Measurements from ENCODE around the gene HSP90AA1.
A peak's percentile ranks its signal among the peaks of the same experiment; 100 is the strongest.

HSP90AA1 gene

GRCh38 chr14:102066041-102066451, 20.8 kb downstream of the HSP90AA1 start:
- no peak for TF ChIP-seq TEAD4 (IDR thresholded peaks at IDR 0.05)
- no peak for TF ChIP-seq CEBPB (IDR thresholded peaks at IDR 0.05)

DNA sequence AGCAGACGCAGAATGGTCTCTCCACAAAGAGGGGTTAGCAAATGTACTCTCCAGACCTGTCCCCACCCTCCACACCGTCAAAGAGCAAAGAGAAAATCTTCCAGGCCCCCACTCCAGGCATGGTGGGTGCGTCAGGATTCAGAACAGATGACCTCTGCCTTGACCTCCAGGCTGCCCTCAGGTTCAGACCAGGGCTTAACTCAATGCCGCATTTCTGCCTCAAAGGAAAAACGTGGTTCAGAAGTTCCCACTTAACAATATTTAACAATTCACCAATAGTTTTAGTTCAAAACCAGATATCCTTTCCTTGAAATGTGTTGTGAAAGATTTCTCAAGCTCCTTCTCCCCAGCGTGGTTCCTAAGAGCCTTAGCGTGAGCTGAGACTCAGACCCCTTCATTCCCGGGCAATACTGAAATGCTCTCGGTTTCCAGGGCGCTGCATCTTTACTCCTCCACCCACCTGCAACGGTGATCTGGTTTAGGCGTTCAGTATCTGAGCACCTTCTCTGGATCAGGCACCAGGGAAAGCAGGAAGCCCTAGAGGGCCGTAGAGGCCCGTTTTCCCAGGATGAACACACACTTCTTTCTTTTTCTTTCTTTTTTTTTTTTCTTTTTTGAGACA, 22.9 kb downstream of the HSP90AA1 start:
- TF ChIP-seq YY1 (IDR thresholded peaks at IDR 0.05; ENCODE audit: low read depth), result no peak

- TF ChIP-seq CREB1 (IDR thresholded peaks at IDR 0.05; ENCODE audit: low read depth) (no peak), CEBPB (IDR thresholded peaks at IDR 0.05) (no peak), TAF1 (IDR thresholded peaks at IDR 0.05; ENCODE audit: low read depth) (no peak), MAX (IDR thresholded peaks at IDR 0.05) (peak; percentile 79), RAD21 (IDR thresholded peaks at IDR 0.05; ENCODE audit: low read depth) (peak; percentile 57), YY1 (IDR thresholded peaks at IDR 0.05; ENCODE audit: low read depth) (0 out of 2 replicates have a peak, but pooled peaks have one; percentile 13), TCF12 (IDR thresholded peaks at IDR 0.05; ENCODE audit: low read depth) (peak; percentile 32; the same call in 1 of the 2 replicates), EGR1 (IDR thresholded peaks at IDR 0.05) (no peak), ZBTB7A (IDR thresholded peaks at IDR 0.05; ENCODE audit: low read depth) (peak; percentile 60; the same call in 1 of the 2 replicates), TEAD4 (IDR thresholded peaks at IDR 0.05) (peak; percentile 74), NFIC (IDR thresholded peaks at IDR 0.05) (no peak), FOXM1 (IDR thresholded peaks at IDR 0.05; ENCODE audit: borderline replicate concordance, low read depth) (no peak), EP300 (IDR thresholded peaks at IDR 0.05; ENCODE audit: borderline replicate concordance) (no peak; the same call in 1 of the 2 replicates), REST (IDR thresholded peaks at IDR 0.05; ENCODE audit: low read depth) (no peak)
- TF ChIP-seq, protein P1, sequence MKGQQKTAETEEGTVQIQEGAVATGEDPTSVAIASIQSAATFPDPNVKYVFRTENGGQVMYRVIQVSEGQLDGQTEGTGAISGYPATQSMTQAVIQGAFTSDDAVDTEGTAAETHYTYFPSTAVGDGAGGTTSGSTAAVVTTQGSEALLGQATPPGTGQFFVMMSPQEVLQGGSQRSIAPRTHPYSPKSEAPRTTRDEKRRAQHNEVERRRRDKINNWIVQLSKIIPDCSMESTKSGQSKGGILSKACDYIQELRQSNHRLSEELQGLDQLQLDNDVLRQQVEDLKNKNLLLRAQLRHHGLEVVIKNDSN (IDR thresholded peaks at IDR 0.05), result no peak
Measured at GRCh38 chr14:102063109-102063807, 23.6 kb downstream of the HSP90AA1 start.

- TF ChIP-seq NFIC (IDR thresholded peaks at IDR 0.05) (no peak), RAD21 (IDR thresholded peaks at IDR 0.05; ENCODE audit: low read depth) (no peak), MAX (IDR thresholded peaks at IDR 0.05) (no peak), TAF1 (IDR thresholded peaks at IDR 0.05; ENCODE audit: low read depth) (no peak), EP300 (IDR thresholded peaks at IDR 0.05; ENCODE audit: borderline replicate concordance) (no peak), FOXM1 (IDR thresholded peaks at IDR 0.05; ENCODE audit: borderline replicate concordance, low read depth) (no peak), TEAD4 (IDR thresholded peaks at IDR 0.05) (no peak), TCF12 (IDR thresholded peaks at IDR 0.05; ENCODE audit: low read depth) (no peak), ZBTB7A (IDR thresholded peaks at IDR 0.05; ENCODE audit: low read depth) (no peak), CREB1 (IDR thresholded peaks at IDR 0.05; ENCODE audit: low read depth) (no peak), CEBPB (IDR thresholded peaks at IDR 0.05) (no peak), YY1 (IDR thresholded peaks at IDR 0.05; ENCODE audit: low read depth) (no peak), EGR1 (IDR thresholded peaks at IDR 0.05) (no peak), REST (IDR thresholded peaks at IDR 0.05; ENCODE audit: low read depth) (no peak)
- TF ChIP-seq, protein P1 (IDR thresholded peaks at IDR 0.05), result no peak
Measured at GRCh38 chr14:102058961-102059360, 27.9 kb downstream of the HSP90AA1 start.

DNA sequence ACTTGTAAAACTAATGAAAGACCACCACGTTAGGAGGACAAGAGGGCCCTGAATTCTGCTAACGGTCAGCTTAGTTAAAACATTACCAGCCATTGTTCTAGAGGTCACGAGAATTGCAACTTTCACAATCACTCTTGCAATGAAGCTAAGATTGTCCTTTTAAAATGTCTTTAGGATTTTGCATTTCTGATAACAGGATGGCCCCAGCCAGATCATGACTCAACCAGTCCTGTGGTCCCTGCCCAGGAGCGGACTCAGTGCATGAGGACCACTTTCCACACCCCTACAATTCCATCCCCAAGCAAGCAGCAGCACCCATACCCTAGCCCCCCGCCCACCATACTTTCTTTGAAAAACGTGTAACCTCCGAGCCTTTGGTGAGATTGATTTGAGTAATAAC, 28.7 kb downstream of the HSP90AA1 start:
- no peak for TF ChIP-seq ZBTB7A (IDR thresholded peaks at IDR 0.05; ENCODE audit: low read depth)

DNA sequence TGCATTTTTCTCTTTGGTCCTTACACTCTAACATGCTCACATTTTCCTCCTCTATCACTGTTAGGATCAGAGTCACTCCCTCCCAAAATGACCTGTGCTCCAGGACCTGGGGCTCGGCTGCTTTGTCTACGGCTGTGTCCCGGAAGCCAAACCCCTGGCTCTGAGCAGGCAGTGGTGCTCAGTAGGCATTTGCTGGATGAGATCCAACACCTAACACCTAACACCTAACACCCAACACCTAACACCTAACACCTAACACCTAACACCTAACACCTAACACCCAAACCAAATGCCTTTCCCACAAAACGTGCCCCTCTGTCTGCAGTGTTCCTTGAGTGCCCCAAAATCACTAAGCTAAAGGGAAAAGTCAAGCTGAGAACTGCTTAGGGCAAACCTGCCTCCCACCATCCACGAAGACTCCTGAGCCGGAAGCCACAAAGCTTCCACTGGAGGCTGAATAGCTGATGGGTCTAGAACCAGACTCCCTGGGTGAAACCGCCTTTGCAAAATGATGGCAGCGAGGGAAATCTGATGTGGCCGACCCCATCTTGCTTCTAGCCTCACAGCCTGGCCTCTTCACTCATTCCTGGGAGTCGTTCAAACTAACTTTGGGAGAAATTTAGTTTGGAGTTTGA, 29.2 kb downstream of the HSP90AA1 start:
- TF ChIP-seq, protein P1 (IDR thresholded peaks at IDR 0.05), result no peak
- TF ChIP-seq CREB1 (IDR thresholded peaks at IDR 0.05; ENCODE audit: low read depth) (no peak), TAF1 (IDR thresholded peaks at IDR 0.05; ENCODE audit: low read depth) (no peak), ZBTB7A (IDR thresholded peaks at IDR 0.05; ENCODE audit: low read depth) (no peak)
